ENCODE results near the gene MMRN1. TPM values are rescaled to one million over a fixed set of nuclear protein-coding genes. Genes with fewer than 3 reads are reported as not detected.
"Not testable (repeated sequence)": the region's sequence is repeated elsewhere in the genome, so short reads cannot be mapped to it uniquely, and the experiment has no call there.

The MMRN1 gene
- total RNA-seq, 4 donors from 2014 or later: 10.3 to 26.5 (median 20.5) TPM

- TF ChIP-seq POLR2A (IDR thresholded peaks at IDR 0.05): no peak
- no peak for TF ChIP-seq CTCF (IDR thresholded peaks at IDR 0.05)
- intact Hi-C loops (cut with DNase I; ENCODE audit: low total_unique reads): no loop called here
- no peak overlapping the region for H3K4me3 ChIP-seq (ENCODE audit: low read depth, poor library complexity, severe bottlenecking)
- 69 to 80% methylated on average over 9 of the region's 9 CpGs for WGBS, 2 donors
- DNase-seq (ENCODE audit: low spot score in 2 of 2): no peak
These were observed 5.4 kb upstream of the MMRN1 start for GRCh38 chr4:89889289-89889688.

- intact Hi-C loops (cut with DNase I; ENCODE audit: low total_unique reads): loop anchor here (5.0 kb wide), 1 partner anchor 301 kb away; no protein-coding TSS in a partner anchor
- TF ChIP-seq CTCF (IDR thresholded peaks at IDR 0.05) (no peak), POLR2A (IDR thresholded peaks at IDR 0.05) (no peak)
- no peak for DNase-seq (ENCODE audit: low spot score in 2 of 2)
- H3K4me3 ChIP-seq (ENCODE audit: low read depth, poor library complexity, severe bottlenecking): no peak overlapping the region
- WGBS, 2 donors: 90% methylated on average over 1 of the region's 1 CpG
These were observed 3.2 kb downstream of the MMRN1 start for GRCh38 chr4:89897867-89898266.

GRCh38 chr4:89898304-89898716 is 3.7 kb downstream of the MMRN1 start:
- WGBS, 2 donors: 61 to 74% methylated on average over 5 of the region's 5 CpGs
- H3K4me3 ChIP-seq (ENCODE audit: low read depth, poor library complexity, severe bottlenecking): no peak overlapping the region

GRCh38 chr4:89899152-89899551 is 4.5 kb downstream of the MMRN1 start:
- no peak for DNase-seq (ENCODE audit: low spot score in 2 of 2)
- TF ChIP-seq POLR2A (IDR thresholded peaks at IDR 0.05) (no peak), CTCF (IDR thresholded peaks at IDR 0.05) (no peak)
- no peak overlapping the region for H3K4me3 ChIP-seq (ENCODE audit: low read depth, poor library complexity, severe bottlenecking)
- intact Hi-C loops (cut with DNase I; ENCODE audit: low total_unique reads): loop anchor here (5.0 kb wide), 1 partner anchor 302 kb away; no protein-coding TSS in a partner anchor

More at GRCh38 chr4:89898304-89898716, 3.7 kb downstream of the MMRN1 start:
- DNase-seq (ENCODE audit: low spot score in 2 of 2): no peak
- intact Hi-C loops (cut with DNase I; ENCODE audit: low total_unique reads): loop anchor here (5.0 kb wide), 1 partner anchor 301 kb away; no protein-coding TSS in a partner anchor
- TF ChIP-seq POLR2A (IDR thresholded peaks at IDR 0.05) (no peak), CTCF (IDR thresholded peaks at IDR 0.05) (no peak)

GRCh38 chr4:89899854-89900253 is 5.2 kb downstream of the MMRN1 start:
- no peak overlapping the region for H3K4me3 ChIP-seq (ENCODE audit: low read depth, poor library complexity, severe bottlenecking)
- intact Hi-C loops (cut with DNase I; ENCODE audit: low total_unique reads): loop anchor here (5.0 kb wide), 1 partner anchor 303 kb away; no protein-coding TSS in a partner anchor
- TF ChIP-seq POLR2A (IDR thresholded peaks at IDR 0.05) (no peak), CTCF (IDR thresholded peaks at IDR 0.05) (no peak)
- no peak for DNase-seq (ENCODE audit: low spot score in 2 of 2)
- 74 to 80% methylated on average over 1 of the region's 1 CpG for WGBS, 2 donors

GRCh38 chr4:89901808-89902431 is 7.3 kb downstream of the MMRN1 start:
- H3K4me3 ChIP-seq (ENCODE audit: low read depth, poor library complexity, severe bottlenecking); intact Hi-C loops (cut with DNase I; ENCODE audit: low total_unique reads): not testable (repeated sequence)
- peak in 1 of 2 donors; percentile 25 for DNase-seq (ENCODE audit: low spot score in 2 of 2)
- 14% methylated on average over 7 of the region's 7 CpGs for WGBS, 2 donors

All from lower leg skin (tissue), 4 donors.